ENCODE data around the gene ULK4.
"Not testable (repeated sequence)": the region's sequence is repeated elsewhere in the genome, so short reads cannot be mapped to it uniquely, and the experiment has no call there.

Gene ULK4

DNA sequence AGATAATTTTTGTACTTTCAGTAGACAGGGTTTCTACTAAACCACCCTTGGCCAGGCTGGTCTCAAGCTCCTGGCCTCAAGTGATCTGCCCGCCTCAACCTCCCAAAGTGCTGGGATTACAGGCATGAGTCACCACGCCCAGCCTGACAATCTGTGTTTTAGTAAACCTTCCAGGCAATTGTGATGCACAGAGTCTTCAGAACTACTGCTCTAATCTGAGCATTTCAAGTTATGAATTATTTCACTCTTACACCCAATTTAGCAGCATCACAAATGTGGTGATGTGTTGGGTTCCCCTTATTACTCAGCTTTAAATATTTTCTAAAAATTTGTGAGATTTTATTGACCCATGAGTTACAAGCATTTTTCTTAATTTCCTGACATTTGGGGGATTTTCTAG lies 94.4 kb downstream of the ULK4 start:
- no peak for DNase-seq (ENCODE audit: low read depth)

DNA sequence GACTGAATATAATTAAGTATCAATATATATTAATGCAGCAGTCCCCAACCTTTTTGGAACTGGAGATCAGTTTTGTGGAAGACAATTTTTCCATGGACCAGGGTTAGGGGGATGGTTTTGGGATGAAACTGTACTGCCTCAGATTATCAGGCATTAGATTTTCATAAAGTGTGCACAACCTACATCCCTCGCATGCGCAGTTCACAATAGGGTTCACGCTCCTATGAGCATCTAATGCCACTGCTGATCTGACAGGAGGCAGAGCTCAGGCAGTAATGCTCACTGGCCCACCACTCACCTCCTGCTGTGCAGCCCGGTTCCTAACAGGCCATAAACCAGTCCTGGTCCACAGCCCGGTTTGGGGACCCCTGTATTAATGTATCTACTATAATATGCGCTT lies 95.6 kb downstream of the ULK4 start:
- DNase-seq (ENCODE audit: low read depth), result no peak

DNA sequence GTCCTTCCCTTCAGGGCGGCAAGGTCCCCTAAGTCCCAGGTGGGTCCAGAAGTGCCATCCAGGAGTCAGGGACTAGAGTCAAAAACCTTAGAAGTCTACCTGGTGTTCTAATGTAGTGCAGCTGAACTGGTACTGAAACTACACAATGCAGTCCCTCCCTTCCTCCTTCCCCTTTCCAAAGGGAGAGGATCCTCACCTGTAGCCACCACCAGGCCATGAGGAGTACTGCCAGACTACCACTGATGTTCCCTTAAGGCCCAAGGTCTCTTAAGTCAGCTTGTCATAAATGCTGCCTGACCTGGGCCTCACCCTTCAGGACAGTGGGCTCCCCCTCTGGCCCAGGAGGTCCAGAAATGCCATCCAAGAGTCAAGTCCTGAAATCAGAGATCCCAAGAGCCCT lies 98.9 kb downstream of the ULK4 start:
- no peak for DNase-seq (ENCODE audit: low read depth)

DNA sequence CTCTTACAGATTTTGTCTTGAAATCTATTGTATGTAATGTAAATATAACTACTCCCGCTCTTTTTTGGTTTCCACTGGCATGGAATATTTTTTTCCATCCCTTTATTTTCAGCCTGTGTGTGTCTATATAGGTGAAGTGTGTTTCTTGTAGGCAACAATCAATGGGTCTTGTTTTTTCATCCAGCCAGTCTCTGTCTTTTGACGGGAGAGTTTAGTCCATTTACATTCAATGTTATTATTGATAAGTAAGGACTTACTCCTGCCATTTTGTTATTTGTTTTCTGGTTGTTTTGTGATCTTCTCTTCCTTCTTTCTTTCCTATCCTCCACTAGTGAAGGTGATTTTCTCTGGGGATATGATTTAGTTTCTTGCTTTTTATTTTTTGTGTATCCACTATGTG lies 101.4 kb downstream of the ULK4 start:
- DNase-seq (ENCODE audit: low read depth), result not testable (repeated sequence)

DNA sequence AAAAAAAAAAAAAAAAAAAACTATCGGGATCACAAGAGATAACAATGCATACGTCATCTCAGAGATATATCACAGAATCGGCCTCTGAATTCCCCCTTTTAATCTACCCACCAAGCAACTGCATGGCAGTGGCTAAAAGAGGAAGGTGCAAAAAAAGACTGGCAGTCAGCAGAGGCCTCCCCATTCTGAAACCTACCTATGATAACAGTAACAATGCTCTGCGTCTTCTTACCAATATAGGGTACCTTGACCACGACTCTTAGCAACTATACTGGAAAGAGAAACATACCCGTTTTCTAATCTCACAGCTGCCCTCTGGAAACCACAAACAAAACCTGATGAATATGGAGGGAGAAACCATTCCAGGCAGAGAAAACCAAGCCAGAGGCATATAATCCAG lies 106.9 kb downstream of the ULK4 start:
- DNase-seq (ENCODE audit: low read depth), result no peak

DNA sequence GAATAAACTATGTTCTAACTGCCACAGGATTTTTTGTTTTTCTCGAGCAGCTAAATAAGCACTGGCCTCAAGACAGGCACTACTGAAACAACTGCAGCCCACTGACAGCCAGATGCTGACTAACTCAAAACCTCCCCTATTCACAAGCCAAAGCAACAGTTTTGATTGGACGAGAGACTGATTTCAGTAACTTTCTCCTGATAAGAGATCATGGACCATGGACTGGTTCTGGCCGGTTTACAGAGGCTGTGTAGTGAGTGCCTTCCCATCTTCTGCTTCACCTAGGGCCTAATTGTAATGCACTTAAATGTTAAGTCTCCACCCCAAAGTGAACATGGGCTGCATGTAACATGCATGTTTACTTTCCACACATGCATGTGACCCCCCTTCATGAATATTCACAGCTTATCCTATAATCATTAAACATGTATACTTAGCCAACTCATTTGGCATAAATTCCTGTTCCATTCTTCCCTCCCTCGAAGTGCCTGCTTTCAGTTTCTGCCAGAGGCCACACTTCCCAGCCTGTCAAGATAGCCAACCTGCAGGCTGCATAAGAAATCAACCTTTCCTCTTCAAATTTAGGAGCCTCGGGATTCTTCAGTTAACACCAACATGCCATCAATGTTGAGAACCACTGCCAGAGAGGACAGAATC lies 108.2 kb downstream of the ULK4 start:
- no peak for DNase-seq (ENCODE audit: low read depth)

DNA sequence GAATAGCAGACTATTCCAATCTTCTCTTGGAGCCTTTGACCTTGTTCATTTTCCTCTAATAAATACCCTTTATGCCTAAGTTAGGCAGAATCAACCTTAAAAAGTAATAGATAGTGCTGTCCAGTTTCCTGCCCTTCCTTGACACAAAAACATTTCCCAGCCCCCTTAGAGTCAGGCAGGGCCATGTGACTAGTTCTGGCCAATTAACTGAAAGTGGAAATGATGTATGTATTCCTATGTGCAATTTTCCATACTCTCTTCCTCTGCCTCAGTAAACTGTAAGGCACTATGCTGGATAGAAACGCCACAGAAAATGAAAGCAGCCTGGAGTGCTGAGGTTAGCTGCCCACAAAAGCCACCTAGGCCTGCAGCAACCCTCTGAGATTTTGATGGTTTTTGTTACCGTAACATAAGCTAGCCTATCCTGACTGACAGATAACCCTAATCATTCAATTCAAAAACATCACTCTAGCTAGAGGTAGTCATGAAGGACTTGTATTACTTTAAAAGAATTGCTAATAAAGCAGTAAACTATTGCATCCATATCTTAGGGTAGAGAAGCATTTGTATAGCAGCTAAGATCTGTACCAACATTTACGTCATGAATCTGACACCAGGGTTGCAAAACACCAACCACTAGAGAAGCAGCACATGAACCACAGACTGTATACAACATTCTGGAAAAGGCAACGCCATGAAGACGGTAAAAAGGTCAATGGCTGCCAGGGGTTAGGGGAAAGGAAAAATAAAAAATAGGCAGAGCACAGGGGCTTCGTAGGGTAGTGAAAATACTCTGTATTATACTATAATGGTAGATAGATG lies 112.9 kb downstream of the ULK4 start:
- DNase-seq (ENCODE audit: low read depth), result no peak

DNA sequence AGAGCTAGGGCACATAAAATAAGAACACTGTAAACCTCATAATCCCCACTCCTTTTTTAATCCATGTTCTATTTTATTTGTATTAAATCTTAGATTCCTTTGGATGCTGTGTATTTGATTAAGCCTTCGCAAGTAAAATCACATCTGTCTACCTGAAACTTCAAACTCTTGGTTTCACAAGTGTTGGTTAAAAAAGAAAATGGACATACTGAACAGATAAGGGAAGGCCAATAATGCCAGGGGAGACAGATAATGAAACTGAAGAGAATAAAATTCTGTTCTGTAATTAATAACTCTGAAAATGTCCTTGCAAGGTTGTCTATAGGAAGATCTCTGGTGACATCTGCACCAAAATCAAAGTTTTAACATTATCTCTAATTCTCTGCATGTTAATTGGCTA lies 114.2 kb downstream of the ULK4 start:
- DNase-seq (ENCODE audit: low read depth), result no peak

DNA sequence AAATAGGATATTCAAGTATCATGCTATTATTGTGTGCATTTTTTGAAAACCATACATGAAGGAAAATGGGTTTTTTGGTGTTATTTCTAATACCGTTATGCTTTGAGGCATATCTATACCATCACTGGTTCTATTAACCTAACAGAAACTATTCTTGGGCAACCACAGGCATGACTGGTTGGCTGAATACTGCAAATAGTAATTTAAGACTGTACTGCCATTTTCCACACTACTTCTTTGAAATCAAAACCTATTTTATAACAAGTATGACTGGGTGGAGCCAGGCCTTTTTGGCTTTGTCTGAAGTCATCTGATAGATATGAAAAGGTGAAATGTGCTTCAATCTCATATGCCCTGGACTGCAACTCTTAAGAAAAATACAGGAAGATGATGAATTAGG lies 115.1 kb downstream of the ULK4 start:
- no peak for DNase-seq (ENCODE audit: low read depth)

DNA sequence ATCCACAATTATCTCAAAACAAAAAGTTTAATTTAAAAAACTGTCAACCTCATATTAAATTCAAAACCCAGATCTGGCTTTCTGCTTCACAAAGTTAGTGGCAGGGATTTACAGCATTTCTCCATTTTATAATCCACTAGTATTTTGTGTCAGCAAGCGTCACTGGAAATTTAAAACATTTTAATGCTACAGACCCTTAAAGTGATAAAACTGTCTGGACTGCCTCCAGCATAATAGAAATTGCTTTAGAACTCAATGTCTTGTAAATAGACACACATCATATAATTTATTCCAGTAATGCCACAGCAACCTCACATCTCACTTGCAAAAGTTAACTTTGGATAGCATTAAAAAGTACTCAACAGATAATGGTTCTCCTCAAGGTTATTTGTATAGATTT lies 116.1 kb downstream of the ULK4 start:
- DNase-seq (ENCODE audit: low read depth), result no peak

DNA sequence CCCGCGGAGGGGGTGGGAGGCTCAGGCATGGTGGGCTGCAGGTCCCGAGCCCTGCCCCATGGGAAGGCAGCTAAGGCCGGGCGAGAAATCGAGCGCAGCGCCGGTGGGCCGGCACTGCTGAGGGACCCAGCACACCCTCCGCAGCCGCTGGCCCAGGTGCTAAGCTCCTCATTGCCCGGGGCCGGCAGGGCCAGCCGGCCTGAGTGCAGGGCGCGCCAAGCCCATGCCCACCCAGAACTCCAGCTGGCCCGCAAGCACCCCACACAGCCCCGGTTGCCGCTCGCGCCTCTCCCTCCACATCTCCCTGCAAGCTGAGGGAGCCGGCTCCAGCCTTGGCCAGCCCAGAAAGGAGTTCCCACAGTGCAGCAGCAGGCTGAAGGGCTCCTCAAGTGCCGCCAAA lies 117.6 kb downstream of the ULK4 start:
- DNase-seq (ENCODE audit: low read depth), result not testable (repeated sequence)

DNA sequence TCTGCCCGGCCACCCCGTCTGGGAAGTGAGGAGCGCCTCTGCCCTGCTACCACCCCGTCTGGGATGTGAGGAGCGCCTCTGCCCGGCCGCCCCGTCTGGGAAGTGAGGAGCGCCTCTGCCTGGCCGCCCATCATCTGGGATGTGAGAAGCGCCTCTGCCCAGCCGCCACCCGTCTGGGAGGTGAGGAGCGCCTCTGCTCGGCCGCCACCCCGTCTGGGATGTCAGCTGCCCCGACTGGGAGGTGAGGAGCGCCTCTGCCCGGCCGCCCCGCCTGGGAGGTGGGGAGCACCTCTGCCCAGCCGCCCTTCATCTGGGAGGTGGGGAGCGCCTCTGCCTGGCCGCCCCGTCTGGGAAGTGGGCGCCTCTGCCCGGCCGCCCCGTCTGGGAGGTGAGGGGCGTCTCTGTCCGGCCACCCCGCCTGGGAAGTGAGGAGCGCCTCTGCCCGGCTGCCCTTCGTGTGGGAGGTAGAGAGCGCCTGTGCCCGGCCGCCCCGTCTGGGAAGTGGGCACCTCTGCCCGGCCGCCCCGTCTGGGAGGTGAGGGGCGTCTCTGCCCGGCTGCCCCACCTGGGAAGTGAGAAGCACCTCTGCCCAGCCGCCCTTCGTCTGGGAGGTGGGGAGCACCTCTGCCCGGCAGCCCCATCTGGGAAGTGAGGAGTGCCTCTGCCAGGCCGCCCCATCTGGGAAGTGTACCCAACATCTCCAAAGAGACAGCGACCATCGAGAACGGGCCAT lies 120.8 kb downstream of the ULK4 start:
- not testable (repeated sequence) for DNase-seq (ENCODE audit: low read depth)

DNA sequence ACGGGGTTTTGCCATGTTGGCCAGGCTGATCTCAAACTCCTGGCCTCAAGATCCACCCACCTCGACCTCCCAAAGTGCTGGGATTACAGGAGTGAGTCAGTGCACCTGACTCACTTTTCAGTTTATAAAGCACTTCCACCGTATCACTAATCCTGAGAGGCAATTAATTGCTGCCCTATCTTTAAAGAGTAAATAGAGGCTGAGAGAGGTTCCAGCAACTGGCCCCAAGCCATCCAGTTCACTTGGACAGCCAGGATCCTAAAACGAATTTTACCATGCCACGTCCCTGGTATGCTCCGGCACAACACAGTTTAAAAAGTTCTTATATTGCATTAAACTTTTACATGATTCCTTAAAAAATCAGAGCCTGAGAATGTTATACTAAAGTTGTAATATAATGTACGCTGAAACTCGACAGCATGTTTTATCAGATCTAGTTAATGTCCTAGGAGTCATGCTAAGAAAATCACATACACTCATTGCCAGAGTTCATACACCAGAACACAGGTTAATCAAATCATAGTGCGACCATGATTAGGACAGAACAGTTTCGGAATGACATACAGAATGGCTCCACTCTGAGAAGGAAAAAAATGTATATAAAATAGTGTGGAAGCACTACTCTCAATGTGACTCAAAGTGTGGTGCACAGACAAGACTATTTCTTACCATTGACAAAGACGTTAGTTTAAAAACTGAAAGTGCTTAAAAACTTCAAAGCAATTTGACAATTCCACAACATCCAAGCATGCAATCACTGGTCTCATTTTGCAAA lies 125.4 kb downstream of the ULK4 start:
- no peak for DNase-seq (ENCODE audit: low read depth)

DNA sequence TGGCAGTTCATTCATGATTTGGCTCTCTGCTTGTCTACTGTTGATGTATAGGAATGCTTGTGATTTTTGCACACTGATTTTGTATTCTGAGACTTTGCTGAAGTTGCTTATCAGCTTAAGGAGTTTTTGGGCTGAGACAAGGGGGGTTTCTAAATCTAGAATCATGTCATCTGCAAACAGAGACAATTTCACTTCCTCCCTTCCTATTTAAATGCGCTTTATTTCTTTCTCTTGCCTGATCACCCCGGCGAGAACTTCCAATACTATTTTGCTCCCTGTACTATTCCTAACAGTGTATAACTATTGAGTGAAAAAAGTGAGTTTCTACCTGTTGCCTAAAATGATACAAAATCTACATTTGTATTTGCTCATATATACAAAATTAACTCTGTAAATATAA lies 128.3 kb downstream of the ULK4 start:
- no peak for DNase-seq (ENCODE audit: low read depth)

DNA sequence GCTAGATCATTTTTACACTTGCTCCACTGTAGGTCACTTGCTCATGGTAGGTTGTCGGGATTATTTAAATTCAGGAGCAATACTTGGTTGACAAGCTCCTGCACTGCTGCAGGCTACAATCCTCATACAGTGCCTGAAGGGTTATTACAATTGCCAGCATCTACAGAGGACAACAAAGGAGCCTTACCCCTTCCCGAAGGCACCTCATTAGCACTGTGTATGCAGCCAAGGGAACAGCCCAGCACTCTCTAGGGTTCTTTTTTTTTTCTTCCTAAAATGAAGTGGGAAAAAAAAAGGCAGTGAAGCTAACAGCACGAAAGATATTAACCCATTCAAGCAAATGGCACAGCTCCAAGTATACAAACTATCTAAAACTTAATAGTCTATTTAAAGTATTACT lies 142.7 kb downstream of the ULK4 start:
- DNase-seq (ENCODE audit: low read depth), result no peak

DNA sequence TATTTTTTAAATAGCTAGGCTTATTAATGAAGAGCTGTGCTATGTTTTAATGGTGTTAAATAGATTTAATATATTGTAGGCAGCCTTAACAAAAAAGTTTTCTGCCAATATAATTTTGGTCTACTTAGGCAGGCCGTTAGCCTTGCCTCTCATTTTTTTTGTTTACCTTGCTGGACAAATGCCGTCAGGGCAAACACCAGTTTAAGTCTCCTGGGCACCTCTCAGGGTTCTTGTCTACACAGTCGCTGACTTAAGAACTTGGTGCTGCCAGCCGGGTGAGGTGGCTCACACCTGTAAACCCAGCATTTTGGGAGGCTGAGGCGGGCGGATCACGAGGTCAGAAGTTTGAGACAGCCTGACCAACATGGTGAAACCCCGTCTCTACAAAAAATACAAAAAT lies 153.3 kb downstream of the ULK4 start:
- no peak for DNase-seq (ENCODE audit: low read depth)

DNA sequence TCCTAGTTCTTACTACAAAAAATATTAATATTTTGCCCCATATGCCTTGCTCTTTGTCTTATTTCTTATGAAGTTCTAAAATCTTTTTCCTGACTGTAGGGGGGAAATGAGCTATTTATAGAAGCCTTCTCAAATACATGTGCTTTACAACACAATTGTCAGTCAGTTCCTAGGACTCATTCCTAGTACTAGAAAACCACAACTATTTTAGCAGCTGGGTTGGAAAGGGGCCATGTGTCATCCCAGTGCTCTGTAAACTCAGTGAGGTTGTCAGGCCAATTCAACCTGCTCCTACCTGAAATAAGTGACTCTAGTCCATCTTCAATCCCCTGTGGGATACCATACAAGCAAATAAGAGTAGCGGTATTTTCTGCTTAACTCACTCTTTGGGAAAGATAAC lies 153.8 kb downstream of the ULK4 start:
- no peak for DNase-seq (ENCODE audit: low read depth)

DNA sequence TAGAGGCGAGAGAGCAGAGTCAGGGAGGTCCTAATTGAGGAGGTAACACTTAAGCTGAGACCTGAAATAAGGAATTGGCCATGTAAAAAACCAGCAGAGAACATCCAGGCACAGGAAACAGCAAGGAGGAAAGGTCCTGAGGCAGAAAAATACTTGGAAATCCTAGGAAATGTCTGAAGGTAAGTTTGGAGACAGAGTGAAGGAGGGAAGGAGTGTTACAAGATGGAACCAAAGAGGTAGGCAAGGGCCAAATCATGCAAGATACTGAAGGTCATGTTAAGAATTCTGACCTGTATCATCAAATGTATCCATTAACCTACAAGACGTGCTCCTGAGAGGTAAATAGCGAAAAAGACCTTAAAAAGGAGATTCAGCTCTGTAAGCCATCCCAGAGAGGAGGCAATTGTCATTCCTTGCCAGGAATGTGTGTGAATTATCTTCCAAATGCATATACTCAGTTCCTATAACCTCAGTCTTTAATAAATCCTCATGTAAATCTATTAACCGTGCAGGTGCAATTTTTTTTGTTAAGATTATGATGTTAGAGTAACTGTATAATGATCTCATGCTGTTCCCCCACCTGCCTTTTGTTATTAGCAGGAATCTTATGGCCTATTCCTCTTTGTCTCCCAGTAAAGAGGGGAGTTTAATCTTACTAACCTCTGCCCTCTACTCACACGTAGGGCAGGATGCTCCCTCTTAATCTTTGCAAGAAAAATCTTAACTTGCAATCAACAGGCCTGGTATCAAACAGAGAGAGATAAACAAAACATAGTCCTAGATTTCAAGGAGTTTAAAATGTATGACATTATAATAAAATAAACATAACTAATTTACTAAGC lies 166.9 kb downstream of the ULK4 start:
- no peak for DNase-seq (ENCODE audit: low read depth)

DNA sequence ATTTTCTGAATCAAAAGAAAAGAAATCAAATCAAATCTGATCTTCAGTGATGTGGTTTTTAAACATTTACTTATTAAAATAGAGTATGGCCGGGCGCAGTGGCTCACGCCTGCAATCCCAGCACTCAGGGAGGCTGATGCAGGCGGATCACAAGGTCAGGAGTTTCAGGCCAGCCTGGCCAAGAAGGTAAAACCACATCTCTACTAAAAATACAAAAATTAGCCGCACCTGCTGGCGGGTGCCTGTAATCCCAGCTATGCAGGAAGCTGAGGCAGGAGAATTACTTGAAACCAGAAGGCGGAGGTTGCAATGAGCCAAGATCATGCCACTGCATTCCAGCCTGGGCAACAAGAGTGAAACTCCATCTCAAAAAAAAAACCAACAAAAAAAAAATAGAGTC lies 169.1 kb downstream of the ULK4 start:
- DNase-seq (ENCODE audit: low read depth), result no peak

DNA sequence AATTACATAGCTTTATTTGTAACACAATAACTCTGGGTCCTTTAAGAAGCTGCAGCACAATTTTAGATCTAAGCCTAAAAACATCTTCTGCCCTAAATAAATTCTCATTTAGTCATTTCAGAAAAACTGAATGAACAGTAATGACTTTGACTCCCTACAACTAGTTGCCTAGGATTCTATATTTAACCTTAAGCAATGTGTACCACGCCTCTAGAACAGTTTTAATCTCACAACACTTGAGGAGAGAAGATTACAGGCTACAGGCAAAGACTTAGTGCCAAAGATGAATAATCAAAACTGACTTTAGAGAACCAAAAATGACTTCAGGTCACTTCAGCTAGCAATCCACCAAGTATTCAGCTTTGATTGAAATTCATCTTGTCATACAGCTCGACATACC lies 192.8 kb downstream of the ULK4 start:
- no peak for DNase-seq (ENCODE audit: low read depth)

DNA sequence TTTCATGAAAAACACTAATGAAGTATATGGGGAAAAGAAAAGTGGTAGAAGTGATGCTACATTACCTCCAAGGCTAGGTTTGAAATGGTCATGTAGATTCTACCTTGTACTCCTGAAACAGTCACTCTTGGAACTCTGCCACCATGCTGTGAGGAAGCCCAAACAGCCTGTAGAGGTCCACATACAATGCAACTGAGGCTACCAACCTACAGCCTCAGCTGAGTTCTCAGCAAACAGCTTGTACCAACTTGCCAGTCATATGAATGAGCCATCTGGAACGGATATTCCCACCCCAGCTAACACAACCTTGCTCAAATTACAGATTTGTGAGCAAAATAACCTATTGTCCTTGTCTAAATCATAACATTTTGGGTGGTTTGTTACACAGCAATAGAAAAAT lies 193.5 kb downstream of the ULK4 start:
- no peak for DNase-seq (ENCODE audit: low read depth)

Data from stimulated activated CD8-positive, alpha-beta memory T cell treated with anti-CD3 and anti-CD28 coated beads, Interleukin-4, amount 100 ng/mL, for 24 hours (primary cell).